ENCODE measurements around the gene ZNF385A.

ZNF385A gene

GRCh38 chr12:54412348-54412747, 27.8 kb upstream of the ZNF385A start:
- H3K4me1 ChIP-seq (ENCODE audit: insufficient read depth, low read length, severe bottlenecking) = peaks cover 9% of the 10 kb centered on the region
- no peaks in the 10 kb centered on the region for H3K9me3 ChIP-seq (ENCODE audit: low read length)
- H3F3A ChIP-seq (ENCODE audit: insufficient read depth, low read length) = no peaks in the 10 kb centered on the region
- H3K4me3 ChIP-seq (ENCODE audit: low read depth, low read length, poor library complexity, severe bottlenecking) = no peak overlapping the region
- no peaks in the 10 kb centered on the region for H4K20me1 ChIP-seq (ENCODE audit: insufficient read depth, low read length)
- no peaks in the 10 kb centered on the region for H3K79me2 ChIP-seq (ENCODE audit: insufficient read depth, low read length)
- no peak overlapping the region for H3K27ac ChIP-seq (ENCODE audit: low read depth, low read length, poor library complexity, severe bottlenecking)
- H3K9ac ChIP-seq (ENCODE audit: low read length) = no peak overlapping the region
- no peaks in the 10 kb centered on the region for H3K36me3 ChIP-seq (ENCODE audit: insufficient read depth, low read length)
- H2AFZ ChIP-seq (ENCODE audit: low read length) = no peak overlapping the region
- TF ChIP-seq EZH2 (IDR thresholded peaks at IDR 0.05; ENCODE audit: borderline replicate concordance, low read length) (no peak), CTCF (IDR thresholded peaks at IDR 0.05; ENCODE audit: low read length) (no peak)
- H3K4me2 ChIP-seq (ENCODE audit: low read length) = no peak overlapping the region
- no peaks in the 10 kb centered on the region for H3K27me3 ChIP-seq (ENCODE audit: insufficient read depth, low read length)
- no peaks in the 10 kb centered on the region for H3K9me2 ChIP-seq (ENCODE audit: low read depth, low read length)

GRCh38 chr12:54411391-54412241, 27.1 kb upstream of the ZNF385A start:
- Histone ChIP-seq H3K9ac (ENCODE audit: low read length) (no peak overlapping the region), H2AFZ (ENCODE audit: low read length) (no peak overlapping the region), H3K4me3 (ENCODE audit: low read depth, low read length, poor library complexity, severe bottlenecking) (no peak overlapping the region), H3F3A (ENCODE audit: insufficient read depth, low read length) (no peaks in the 10 kb centered on the region), H3K9me2 (ENCODE audit: low read depth, low read length) (no peaks in the 10 kb centered on the region), H3K27ac (ENCODE audit: low read depth, low read length, poor library complexity, severe bottlenecking) (no peak overlapping the region), H4K20me1 (ENCODE audit: insufficient read depth, low read length) (no peaks in the 10 kb centered on the region), H3K79me2 (ENCODE audit: insufficient read depth, low read length) (no peaks in the 10 kb centered on the region), H3K27me3 (ENCODE audit: insufficient read depth, low read length) (no peaks in the 10 kb centered on the region), H3K4me2 (ENCODE audit: low read length) (no peak overlapping the region), H3K4me1 (ENCODE audit: insufficient read depth, low read length, severe bottlenecking) (peaks cover 9% of the 10 kb centered on the region), H3K36me3 (ENCODE audit: insufficient read depth, low read length) (no peaks in the 10 kb centered on the region), H3K9me3 (ENCODE audit: low read length) (no peaks in the 10 kb centered on the region)
- TF ChIP-seq EZH2 (IDR thresholded peaks at IDR 0.05; ENCODE audit: borderline replicate concordance, low read length) = no peak
- TF ChIP-seq CTCF (IDR thresholded peaks at IDR 0.05; ENCODE audit: low read length) = no peak

- Histone ChIP-seq H3F3A (ENCODE audit: insufficient read depth, low read length) (no peaks in the 10 kb centered on the region), H3K27me3 (ENCODE audit: insufficient read depth, low read length) (no peaks in the 10 kb centered on the region; the same call in 1 of the 2 replicates), H3K9me3 (ENCODE audit: low read length) (no peaks in the 10 kb centered on the region), H3K27ac (ENCODE audit: low read depth, low read length, poor library complexity, severe bottlenecking) (no peak overlapping the region), H3K9ac (ENCODE audit: low read length) (no peak overlapping the region), H3K9me2 (ENCODE audit: low read depth, low read length) (no peaks in the 10 kb centered on the region), H3K4me3 (ENCODE audit: low read depth, low read length, poor library complexity, severe bottlenecking) (no peak overlapping the region), H3K4me2 (ENCODE audit: low read length) (no peak overlapping the region), H3K79me2 (ENCODE audit: insufficient read depth, low read length) (no peaks in the 10 kb centered on the region), H3K36me3 (ENCODE audit: insufficient read depth, low read length) (no peaks in the 10 kb centered on the region), H3K4me1 (ENCODE audit: insufficient read depth, low read length, severe bottlenecking) (peaks cover 9% of the 10 kb centered on the region), H2AFZ (ENCODE audit: low read length) (no peak overlapping the region), H4K20me1 (ENCODE audit: insufficient read depth, low read length) (no peaks in the 10 kb centered on the region)
- TF ChIP-seq CTCF (IDR thresholded peaks at IDR 0.05; ENCODE audit: low read length) = no peak
- no peak for TF ChIP-seq EZH2 (IDR thresholded peaks at IDR 0.05; ENCODE audit: borderline replicate concordance, low read length)
Observed at GRCh38 chr12:54409267-54409666, 24.7 kb upstream of the ZNF385A start.
